HG03558 (cell line): ENCODE data around the gene LGALS9C.
"Not testable (repeated sequence)": the region's sequence is repeated elsewhere in the genome, so short reads cannot be mapped to it uniquely, and the experiment has no call there.

Experiments
- ATAC-seq: cut with Tn5 transposase; IDR thresholded peaks from one replicate; pipeline ENCODE4 v1.9.1; 2021; ENCODE audit warnings: moderate number of reproducible peaks; ENCODE audit not compliant: unreplicated experiment; ENCODE audit errors: extremely low read depth

Gene LGALS9C

GRCh38 chr17:18477367-18477766, 778 bp downstream of the LGALS9C start:
- ATAC-seq, result not testable (repeated sequence)

GRCh38 chr17:18478362-18478761, 1.8 kb downstream of the LGALS9C start:
- not testable (repeated sequence) for ATAC-seq

- not testable (repeated sequence) for ATAC-seq
Observed at GRCh38 chr17:18478977-18479595, 2.5 kb downstream of the LGALS9C start.

GRCh38 chr17:18481775-18482174, 5.2 kb downstream of the LGALS9C start:
- not testable (repeated sequence) for ATAC-seq

- not testable (repeated sequence) for ATAC-seq
Observed at GRCh38 chr17:18485936-18486464, 9.4 kb downstream of the LGALS9C start.

GRCh38 chr17:18487633-18488032, 11.0 kb downstream of the LGALS9C start:
- not testable (repeated sequence) for ATAC-seq

GRCh38 chr17:18488622-18489021, 12.0 kb downstream of the LGALS9C start:
- not testable (repeated sequence) for ATAC-seq

- not testable (repeated sequence) for ATAC-seq
Observed at GRCh38 chr17:18490016-18490415, 13.4 kb downstream of the LGALS9C start.

GRCh38 chr17:18492712-18493480, 16.3 kb downstream of the LGALS9C start:
- not testable (repeated sequence) for ATAC-seq

GRCh38 chr17:18494250-18494768, 17.7 kb downstream of the LGALS9C start:
- ATAC-seq, result not testable (repeated sequence)

- not testable (repeated sequence) for ATAC-seq
Observed at GRCh38 chr17:18497044-18497443, 20.5 kb downstream of the LGALS9C start.

GRCh38 chr17:18499100-18499499, 22.5 kb downstream of the LGALS9C start:
- not testable (repeated sequence) for ATAC-seq

- ATAC-seq, result not testable (repeated sequence)
Observed at GRCh38 chr17:18499756-18500155, 23.2 kb downstream of the LGALS9C start.

- ATAC-seq, result not testable (repeated sequence)
Observed at GRCh38 chr17:18500281-18500680, 23.7 kb downstream of the LGALS9C start.

- not testable (repeated sequence) for ATAC-seq
Observed at GRCh38 chr17:18500816-18501215, 24.2 kb downstream of the LGALS9C start.

GRCh38 chr17:18503221-18503620, 26.6 kb downstream of the LGALS9C start:
- ATAC-seq, result not testable (repeated sequence)

GRCh38 chr17:18507729-18508128, 31.1 kb downstream of the LGALS9C start:
- ATAC-seq, result not testable (repeated sequence)

GRCh38 chr17:18508667-18509066, 32.1 kb downstream of the LGALS9C start:
- ATAC-seq, result not testable (repeated sequence)

- ATAC-seq, result not testable (repeated sequence)
Observed at GRCh38 chr17:18521100-18521499, 44.5 kb downstream of the LGALS9C start.

- ATAC-seq, result not testable (repeated sequence)
Observed at GRCh38 chr17:18525015-18525414, 48.4 kb downstream of the LGALS9C start.
